Inferior parietal cortex (tissue), 1 donor: ENCODE measurements around the gene GALR2.

ENCODE experiments used
- DNase-seq: peaks from one replicate; pipeline ENCODE4 v3.0.0-alpha.2; 2016; ENCODE audit errors: extremely low spot score

GALR2 gene

DNA sequence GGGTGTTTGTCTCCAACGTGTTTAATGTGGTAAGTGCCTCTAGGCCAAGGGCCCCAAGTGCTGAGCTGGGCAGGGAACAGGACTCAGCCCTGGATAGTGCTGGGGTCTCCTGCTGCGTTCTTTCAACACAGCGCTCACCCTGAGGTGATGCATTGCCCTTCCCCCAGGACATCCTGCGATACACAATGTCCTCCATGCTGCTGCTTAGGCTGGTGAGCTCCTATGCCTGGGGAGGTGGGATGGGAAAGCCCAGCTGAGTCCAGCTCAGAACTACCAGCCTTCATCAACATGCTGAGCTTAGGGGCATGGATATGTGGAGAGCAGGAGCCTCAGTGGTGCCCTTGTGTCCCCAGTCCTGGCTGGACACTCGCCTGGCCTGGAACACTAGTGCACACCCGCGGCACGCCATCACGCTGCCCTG is 5.0 kb downstream of the GALR2 start:
- DNase-seq: no peak

DNA sequence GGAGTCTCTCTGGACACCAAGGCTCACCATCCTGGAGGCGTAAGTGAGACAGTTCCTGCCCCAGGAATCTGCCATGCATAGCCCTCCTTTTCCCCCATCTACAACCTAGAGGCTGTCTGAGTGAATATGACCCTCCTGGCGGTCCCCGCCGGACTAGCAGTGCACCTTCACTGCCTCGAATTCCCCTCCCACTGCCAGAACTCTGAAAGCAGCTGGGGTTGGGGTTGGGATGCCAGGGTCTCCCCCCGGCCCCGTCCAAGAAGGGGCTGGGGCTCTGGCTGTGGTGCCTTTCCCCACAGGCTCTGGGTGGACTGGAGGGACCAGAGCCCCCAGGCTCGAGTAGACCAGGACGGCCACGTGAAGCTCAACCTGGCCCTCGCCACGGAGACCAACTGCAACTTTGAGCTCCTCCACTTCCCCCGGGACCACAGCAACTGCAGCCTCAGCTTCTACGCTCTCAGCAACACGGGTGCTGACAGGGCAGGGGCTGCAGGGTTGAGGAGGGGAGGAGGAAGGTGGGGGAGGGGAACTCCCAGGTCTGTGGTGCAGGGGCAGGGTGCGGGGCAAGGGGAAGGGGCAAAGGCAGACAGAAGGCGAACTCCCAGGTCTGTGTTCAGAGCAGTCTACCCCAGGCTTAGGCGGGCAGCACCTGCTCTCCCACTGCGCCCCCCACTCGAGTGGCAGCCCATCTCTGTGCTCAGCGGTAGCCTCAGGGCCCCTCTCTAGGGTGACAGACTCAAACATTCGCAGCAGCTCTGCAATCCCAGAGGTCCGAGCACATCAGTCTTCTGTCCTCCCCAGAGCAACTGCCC is 5.6 kb downstream of the GALR2 start:
- no peak for DNase-seq

DNA sequence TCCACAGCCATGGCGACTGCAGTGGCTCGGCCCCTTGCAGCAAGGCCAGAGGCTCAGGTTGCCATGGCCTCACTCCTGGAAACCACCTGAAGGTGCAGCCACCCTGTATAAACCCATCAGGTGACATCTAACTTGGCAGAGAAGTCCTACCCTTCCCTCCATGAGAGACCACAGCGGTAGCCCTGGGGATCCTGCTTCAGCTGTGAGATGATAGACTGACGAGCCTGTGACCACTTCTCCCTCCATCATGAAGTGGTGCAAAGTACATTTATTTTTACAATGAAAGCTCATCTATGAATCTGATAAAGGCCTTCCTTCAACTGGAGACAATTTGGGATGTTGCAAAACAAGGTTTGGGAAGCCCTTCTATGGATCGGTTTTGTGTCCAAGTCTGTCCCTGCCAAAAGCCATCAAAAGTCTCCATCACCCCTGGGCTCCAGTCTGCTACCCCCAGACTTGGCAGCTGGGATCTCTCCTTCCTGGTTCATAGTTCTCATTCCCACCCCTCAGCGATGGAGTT is 6.2 kb downstream of the GALR2 start:
- DNase-seq: no peak

DNA sequence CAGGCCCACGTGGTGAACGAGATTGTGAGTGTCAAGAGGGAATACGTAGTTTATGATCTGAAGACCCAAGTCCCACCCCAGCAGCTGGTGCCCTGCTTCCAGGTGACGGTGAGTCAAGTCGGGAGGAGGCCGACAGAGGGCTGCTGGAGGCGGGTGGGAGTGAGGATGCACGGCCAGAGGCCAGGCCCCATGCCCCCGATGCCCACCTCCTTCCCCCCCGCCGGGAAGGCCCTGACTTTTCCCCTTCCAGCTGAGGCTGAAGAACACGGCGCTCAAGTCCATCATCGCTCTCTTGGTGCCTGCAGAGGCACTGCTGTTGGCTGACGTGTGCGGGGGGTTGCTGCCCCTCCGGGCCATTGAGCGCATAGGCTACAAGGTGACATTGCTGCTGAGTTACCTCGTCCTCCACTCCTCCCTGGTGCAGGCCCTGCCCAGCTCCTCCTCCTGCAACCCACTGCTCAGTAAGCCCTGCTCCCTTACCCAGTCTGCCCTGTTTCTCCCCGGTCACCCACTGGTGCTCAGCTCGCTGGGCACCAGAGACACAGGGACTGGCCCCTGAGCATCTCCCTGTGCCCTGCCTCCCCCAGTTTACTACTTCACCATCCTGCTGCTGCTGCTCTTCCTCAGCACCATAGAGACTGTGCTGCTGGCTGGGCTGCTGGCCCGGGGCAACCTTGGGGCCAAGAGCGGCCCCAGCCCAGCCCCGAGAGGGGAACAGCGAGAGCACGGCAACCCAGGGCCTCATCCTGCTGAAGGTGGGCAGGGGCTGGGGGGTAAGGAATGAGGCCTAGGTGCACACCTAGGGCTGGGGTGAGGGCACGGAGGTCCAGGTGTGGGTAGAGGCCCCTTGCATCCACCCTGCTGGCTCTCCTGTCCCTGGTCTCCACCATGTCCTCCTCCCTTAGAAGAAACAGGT is 7.0 kb downstream of the GALR2 start:
- no peak for DNase-seq

DNA sequence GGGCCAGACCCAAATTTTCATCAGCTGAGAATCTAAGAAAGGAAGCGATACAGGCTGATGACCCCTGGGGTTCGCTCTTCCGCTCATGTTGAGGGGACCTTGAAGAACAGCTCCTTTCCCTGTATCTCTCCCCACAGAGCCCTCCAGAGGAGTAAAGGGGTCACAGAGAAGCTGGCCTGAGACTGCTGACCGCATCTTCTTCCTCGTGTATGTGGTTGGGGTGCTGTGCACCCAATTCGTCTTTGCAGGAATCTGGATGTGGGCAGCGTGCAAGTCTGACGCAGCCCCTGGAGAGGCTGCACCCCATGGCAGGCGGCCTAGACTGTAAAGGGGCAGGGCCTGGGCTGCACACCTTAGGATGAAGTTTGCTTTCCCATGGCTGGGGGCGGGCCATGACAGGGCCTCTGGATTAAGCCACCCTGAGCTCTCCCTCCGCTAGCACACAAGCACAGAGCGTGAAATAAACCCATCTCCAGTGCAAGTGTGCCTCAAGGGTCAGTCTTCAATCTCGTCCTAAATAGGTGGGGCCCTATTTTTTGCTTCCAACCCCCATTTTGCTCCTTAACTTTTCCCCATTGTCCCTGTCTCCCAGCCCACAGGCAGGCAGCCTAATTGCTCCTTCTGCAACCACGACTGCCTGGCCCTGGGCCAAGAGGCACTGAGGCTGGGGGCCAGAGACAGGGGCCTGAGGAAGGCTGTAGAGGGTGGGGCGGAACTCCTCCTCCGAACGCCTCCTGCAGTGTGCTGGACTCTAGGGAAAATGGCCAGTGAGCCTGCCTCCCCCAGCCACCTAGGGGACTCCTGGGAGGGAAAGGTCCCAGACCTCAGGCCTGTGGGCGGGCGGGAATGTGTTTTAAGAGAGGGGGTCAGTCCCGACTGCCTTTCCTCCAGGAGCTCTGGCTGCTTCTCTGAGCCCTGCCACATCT is 8.0 kb downstream of the GALR2 start:
- DNase-seq: no peak

DNA sequence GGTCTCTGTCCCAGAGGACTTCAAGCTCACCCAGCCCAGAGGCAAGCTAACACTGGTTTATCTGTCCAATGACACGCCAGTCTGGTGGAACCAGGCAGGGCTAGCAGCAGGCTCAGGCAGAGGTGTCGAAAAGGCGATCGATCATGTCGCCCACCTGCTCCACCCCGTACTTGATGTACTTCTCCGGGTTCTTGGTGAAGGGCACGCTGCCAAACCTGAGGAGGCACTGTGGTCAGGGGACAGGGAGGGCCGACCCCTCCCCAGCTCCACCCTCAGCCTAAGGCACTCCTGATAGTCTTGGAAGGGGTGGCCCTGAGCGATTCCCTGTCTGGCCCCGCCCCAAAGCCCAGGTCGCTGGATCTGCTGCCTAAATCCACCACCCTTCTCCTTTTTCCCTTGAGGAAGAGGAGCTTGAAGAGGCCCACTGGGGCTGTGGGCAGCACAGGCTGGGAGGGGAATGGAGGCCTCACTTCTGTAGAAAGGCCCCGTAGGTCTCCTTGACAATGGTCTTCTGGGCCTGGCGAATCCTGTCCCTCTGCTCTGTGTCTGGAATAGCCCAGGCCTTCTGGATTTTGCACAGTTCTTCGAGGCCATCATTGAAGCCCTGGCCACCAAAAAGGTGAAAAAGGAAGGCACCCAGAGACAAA is 9.1 kb downstream of the GALR2 start:
- no peak for DNase-seq

DNA sequence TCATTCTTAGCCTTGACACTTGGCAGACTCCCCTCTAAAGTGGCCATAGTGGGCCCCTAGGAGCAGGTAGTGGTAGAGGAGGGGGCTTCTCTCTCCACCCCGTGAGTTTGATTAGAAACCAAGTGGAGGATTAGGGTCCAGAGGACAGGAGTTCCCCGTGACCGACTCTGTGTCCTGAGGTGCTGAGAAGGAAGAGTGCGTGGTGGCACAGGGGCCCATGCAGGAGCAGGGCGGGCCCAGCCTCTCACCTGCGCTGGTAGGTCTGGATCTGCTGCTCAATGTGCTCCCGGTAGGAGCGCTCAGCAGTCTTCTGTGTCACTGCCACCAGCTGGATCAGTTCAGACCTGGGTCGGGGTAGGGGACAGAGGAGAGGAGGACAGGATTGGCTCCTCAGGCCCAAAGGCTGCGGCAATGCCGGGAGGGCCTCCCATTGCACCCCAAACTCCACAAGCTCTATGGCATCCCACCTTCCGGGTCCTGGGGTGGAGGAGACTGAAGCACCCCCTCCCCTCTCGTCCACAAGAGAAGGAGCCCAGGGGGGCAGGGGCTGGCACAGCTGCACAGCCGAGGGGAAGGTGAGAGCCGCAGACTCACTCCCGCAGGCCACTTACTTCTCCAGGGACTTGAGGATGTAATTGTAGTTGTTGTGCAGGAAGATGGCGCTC is 10.6 kb downstream of the GALR2 start:
- DNase-seq: no peak

DNA sequence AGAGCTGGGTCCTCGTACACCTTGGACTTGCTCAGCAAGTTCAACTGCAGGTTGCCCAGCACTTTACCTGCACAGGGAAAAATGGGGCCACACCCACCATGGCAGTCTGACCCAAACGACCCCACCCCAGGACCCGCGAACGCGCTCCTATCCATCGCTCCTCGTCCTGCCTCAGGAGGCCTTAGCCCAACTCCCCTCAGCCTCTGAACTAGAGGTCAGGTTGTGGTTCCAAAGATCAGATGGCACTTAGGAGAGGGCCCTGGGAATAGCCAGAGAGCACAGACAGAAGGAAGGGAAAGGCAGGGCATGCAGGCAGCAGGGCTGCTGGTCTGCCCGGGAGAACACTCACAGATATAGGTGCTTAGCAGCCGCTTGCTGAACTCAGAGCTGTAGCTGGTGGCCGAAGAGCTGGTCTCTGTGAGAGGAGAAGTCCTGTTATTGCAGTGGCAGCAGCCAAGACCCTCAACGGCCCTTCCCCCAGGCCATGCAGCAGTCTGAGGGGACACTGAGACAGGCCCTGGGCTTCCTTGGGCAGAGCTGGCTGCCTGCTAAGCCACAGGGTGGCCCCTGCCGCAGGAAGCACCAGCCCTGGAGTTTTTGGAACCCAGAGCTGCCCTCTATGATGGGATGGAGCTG is 11.3 kb downstream of the GALR2 start:
- DNase-seq: no peak

DNA sequence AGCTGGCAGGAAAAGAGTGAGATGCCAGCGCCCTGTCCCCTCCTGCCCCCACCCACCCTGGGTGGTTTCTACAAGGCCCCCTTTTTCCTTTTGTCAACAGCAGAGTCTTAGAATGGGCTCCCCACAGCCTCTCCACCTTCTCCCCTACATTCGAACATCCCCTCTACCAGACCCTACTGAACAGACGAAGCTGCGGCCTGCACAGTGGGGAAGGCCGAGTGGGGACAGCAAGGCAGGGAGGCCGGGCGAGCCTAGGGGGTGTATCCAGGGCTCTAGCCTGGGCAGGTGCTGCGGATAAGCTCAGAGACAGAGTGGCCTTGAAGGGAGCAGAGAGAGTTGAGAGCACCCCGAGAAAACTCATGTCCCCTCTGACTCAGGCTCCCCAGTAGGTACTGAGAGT is 11.8 kb downstream of the GALR2 start:
- DNase-seq: no peak

DNA sequence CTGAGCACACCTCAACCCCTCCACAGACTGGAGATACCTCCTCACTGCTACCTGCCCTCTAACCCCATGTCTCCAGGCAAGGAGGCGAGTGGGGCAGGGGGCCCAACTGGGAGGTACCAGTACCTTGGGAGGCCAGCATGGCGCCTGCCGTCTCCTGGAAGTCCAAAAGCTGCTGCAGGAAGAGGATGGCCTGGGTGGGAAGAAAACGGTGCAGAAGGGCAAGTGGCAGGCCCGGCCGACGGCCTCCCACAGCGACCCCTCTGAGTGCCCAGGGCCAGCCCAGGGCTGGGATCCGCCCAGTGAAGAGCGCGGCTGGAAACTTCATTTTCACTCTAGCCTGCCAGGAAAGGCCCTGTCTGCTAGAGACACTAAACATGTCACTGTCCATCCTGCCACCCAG is 12.9 kb downstream of the GALR2 start:
- DNase-seq: no peak

DNA sequence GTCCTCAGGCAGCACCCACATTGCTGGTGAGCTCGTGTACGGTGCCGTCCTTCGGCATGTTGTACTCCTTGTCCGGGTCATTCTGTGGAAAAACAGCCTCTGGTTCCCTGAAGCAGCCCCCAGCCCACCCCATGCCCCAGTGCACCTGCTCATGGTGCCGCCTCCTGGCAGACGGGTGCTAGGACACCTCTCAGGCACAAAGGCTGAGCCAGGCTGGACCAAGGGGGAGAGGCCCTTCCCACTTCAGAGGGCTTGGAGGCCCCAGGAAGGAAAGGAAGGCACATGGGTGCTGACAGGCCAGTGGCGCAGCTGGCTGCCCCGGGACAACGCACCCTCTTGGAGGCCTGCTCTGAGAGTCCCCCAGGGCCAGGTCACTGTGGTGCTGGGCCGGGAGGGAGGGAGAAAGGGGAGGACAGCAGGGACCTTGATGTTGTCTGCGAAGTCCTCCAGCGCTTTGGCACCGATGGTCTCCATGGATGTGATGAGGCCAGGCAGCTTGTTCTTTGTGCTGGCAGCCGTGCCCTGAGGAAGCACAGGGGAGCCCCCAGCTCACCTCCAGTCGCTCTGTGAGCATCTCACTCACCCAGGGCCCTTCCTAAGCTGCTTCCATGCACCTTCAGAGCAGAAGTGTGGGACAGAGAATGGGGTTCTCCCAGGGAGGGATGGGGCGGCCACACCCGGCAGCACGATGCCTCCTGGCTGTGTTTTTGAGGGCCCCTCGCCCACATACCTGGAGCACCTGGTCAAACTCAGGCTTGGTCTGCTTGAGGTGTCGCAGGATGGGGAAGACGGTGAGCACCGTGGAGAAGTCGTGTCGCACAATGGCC is 13.7 kb downstream of the GALR2 start:
- DNase-seq: no peak

DNA sequence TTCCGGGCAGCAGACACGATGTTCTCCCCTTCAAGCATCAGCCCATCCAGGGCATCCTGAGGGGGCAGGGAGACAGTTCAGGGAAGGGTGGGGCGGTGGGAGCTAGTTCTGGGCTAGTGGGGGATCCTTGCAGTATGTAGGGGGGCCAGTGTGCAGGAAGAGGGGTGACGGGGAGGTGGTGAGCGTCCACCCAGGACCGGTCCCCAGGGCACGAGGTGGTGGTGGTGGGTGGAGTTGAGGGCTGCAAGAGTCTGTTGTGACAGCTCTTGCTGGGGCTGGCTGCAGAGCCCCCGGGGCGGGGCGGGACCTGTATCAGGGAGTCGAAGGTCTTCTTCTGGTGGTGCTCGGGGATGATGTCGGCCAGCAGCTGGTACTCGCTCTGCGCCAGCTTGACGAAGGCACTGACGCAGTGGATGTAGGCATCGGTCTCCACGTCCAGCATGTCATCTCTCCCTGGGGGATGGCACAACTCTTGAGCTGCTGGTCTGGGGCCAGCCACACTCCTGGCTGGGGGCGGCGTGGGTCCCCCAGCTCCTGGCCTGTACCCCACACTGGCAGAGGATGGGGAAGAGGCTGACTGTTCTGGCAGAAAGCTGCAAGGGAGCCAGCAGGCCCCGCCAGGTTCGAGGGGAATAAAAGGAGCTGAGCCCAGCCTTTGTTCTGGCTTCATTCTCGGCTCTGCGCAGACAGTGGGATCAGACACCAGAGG is 14.4 kb downstream of the GALR2 start:
- DNase-seq: no peak

DNA sequence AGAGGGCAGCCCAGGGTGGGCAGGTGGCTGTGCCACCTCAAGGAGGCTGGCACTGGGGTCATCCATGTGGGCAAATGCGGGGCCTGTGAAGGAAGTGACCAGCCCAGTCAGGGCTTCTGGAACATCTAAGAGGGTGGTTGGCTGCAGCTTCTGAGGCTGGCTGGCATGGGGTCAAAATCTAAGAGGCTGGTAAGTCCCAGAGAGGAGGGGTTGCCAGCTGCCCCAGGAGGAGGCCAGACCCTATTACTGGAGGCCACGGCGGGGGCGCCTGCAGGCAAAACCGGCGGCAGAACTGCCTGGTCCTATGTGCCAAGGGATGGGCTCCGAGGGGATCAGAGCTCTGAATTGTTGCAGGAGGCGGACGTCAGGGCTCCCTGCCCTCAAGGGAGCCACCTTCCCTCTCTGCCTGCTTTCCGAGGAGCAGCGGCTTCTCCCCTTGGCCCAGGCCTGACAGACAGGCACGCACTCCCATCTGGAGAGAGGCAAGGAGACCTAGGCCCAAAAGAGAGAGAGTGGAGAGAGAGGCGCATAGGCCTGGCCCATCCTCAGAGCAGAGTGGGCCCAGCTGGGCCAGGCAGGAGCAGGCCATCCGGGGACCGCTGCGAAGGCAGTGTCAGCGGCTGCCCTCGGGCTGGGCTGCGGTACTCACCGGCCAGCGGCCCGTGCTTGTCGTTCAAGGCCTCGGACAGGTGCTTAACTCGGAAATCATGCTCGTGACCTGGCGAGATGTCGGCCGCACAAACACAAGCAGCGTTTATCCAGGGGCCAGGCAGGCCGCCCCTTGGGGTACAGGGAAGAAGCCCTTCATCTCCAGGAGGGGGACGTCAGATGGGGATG is 15.3 kb downstream of the GALR2 start:
- no peak for DNase-seq

DNA sequence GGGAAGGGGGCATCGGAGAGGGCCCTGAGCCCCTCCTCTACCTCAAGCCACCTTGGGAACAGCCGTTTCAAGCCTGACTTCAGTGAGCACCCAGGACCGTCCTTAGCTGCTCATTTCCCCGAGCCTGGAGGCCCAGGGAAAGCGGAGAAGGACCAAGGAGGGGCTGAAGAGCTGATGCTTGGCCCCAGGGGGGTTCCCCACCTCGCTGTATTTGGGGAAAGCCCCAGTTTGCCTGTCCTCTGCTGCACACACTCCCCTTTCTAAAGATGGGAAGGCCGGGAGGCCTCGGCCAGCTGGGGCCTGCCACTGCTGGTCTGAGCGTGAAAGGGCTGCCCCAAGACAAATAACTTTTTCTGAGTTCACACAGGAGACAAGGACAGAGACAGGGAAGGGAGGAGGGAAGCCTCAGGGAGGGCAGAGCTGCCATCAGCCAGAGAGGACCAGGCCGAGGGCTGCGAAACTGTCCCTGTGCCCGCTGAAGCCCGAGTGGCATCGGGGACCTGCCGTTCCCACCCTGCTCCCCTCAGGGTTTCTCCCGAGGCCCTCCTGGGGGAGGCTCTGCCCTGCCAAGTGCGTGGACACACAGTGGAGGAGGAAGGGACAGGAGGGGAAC is 16.0 kb downstream of the GALR2 start:
- DNase-seq: no peak

DNA sequence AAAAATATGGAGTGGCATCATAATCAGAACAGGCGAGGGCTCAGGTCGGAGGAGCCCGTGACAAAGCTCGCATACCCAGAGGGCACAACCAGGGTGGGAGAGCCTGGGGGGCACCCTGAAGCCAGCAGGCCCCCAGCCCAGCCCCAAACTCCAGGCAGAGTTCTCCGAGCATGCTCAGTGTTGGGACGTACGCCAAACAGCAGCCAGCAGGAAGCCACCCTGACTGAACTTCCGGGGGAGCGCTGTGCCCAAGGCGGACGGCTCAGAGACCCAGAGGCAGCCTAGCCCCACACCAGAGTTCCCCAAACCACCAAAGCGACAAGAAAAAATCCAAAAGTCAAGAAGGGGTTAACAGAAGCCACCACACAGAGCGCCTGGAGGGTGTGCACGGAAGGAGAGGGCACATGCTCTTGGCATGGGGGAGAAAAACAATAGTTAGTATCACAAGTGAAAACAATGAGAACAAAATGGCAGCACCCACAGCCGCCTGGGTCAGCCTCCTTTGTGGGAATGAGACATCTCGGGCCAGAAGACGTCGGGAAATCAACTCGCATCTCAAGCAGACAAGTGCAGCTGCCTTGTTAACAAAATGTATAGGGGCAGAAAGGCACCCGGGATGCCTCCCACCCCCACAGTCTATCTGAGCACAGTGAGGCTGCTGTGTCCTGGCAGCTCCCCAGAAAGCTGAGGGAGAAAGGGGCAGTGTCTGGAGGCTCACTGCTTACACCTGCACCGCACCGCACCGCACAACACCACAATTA is 17.1 kb downstream of the GALR2 start:
- no peak for DNase-seq
